Hematopoietic multipotent progenitor cell treated with erythropoietin and hydrocortisone succinate and interleukin-3 and kit ligand, for 8 days (in vitro differentiated cells): ENCODE results near the gene PDXK.

Source experiments
- DNase-seq: peaks from one replicate; pipeline ENCODE4 v3.0.0-alpha.2; 2015

PDXK gene

GRCh38 chr21:43808367-43808766 is 89.4 kb downstream of the PDXK start:
- DNase-seq: no peak

GRCh38 chr21:43808832-43809251 is 89.9 kb downstream of the PDXK start:
- no peak for DNase-seq

- DNase-seq: no peak
These were observed 90.4 kb downstream of the PDXK start for GRCh38 chr21:43809346-43809799.

GRCh38 chr21:43809853-43810504 is 91.0 kb downstream of the PDXK start:
- DNase-seq: no peak

GRCh38 chr21:43810505-43811261 is 91.8 kb downstream of the PDXK start:
- DNase-seq: peak; percentile 87

- no peak for DNase-seq
These were observed 92.6 kb downstream of the PDXK start for GRCh38 chr21:43811262-43812105.
